Neural cell (in vitro differentiated cells): ENCODE data around the gene DIAPH2. TPM values are rescaled to one million over a fixed set of nuclear protein-coding genes. Genes with fewer than 3 reads are reported as not detected.

Source experiments
- H2AFZ ChIP-seq: fragments of 200-600, 300-800 bp; sonication (generic), shearing (Covaris generic); 2 replicates; pipeline ENCODE4 v1.6.0; 2014; ENCODE audit warnings: low read depth, mild to moderate bottlenecking, antibody characterized with exemption, low read length, moderate library complexity
- H3F3A ChIP-seq: fragments of 200-600 bp; shearing (Covaris generic); 2 replicates; pipeline ENCODE4 v1.6.1; 2016; ENCODE audit warnings: mild to moderate bottlenecking, moderate library complexity, mixed read lengths, antibody characterized with exemption, low read length; ENCODE audit not compliant: insufficient read depth, poor library complexity, severe bottlenecking
- H3K27ac ChIP-seq: fragments of 200-600, 300-800 bp; sonication (generic), shearing (Covaris generic); 2 replicates; pipeline ENCODE4 v1.5.1; 2014; ENCODE audit warnings: mild to moderate bottlenecking, low read length, moderate library complexity
- H3K27me3 ChIP-seq: fragments of 300-800, 200-600 bp; sonication (generic), shearing (Covaris generic); 2 replicates; pipeline ENCODE4 v1.6.0; 2014; ENCODE audit warnings: mild to moderate bottlenecking, low read depth, low read length, moderate library complexity; ENCODE audit not compliant: insufficient read depth
- H3K36me3 ChIP-seq: fragments of 300-800, 200-600 bp; sonication (generic), shearing (Covaris generic); 2 replicates; pipeline ENCODE4 v1.5.1; 2014; ENCODE audit warnings: mild to moderate bottlenecking, antibody characterized with exemption, low read length, moderate library complexity; ENCODE audit not compliant: insufficient read depth
- H3K4me2 ChIP-seq: fragments of 300-800, 200-600 bp; sonication (generic), shearing (Covaris generic); 2 replicates; pipeline ENCODE4 v1.6.0; 2014; ENCODE audit warnings: mild to moderate bottlenecking, low read length
- H3K4me3 ChIP-seq: fragments of 300-800, 200-600 bp; sonication (generic), shearing (Covaris generic); 2 replicates; pipeline ENCODE4 v1.5.1; 2014; ENCODE audit warnings: mild to moderate bottlenecking, low read length, moderate library complexity
- H3K79me2 ChIP-seq: fragments of 200-600 bp; shearing (Covaris generic); replicated peaks from 2 replicates; pipeline ENCODE4 v1.6.0; 2014; ENCODE audit warnings: mild to moderate bottlenecking, low read length, moderate library complexity; ENCODE audit not compliant: insufficient read depth
- H3K9ac ChIP-seq: fragments of 300-800, 200-600 bp; sonication (generic), shearing (Covaris generic); 2 replicates; pipeline ENCODE4 v1.6.1; 2016; ENCODE audit warnings: mild to moderate bottlenecking, low read length, mixed read lengths
- H3K9me2 ChIP-seq: fragments of 200-600 bp; shearing (Covaris generic); 2 replicates; pipeline ENCODE4 v1.6.1; 2016; ENCODE audit warnings: mild to moderate bottlenecking, low read length, mixed read lengths; ENCODE audit not compliant: insufficient read depth
- H3K9me3 ChIP-seq: fragments of 200-600, 300-800 bp; sonication (generic), shearing (Covaris generic); 2 replicates; pipeline ENCODE4 v1.6.1; 2016; ENCODE audit warnings: mild to moderate bottlenecking, mixed run types, low read length, moderate library complexity, mixed read lengths
- H4K20me1 ChIP-seq: fragments of 200-600 bp; shearing (Covaris generic); 2 replicates; pipeline ENCODE4 v1.6.1; 2016; ENCODE audit warnings: mild to moderate bottlenecking, mixed run types; ENCODE audit not compliant: insufficient read depth
- EP300 ChIP-seq: fragments of 450-650 bp; conservative IDR thresholded peaks from 2 replicates; pipeline ENCODE4 v1.6.1; 2014; ENCODE audit warnings: antibody characterized with exemption, mild to moderate bottlenecking, moderate library complexity; ENCODE audit not compliant: poor library complexity, severe bottlenecking
- EZH2 ChIP-seq: fragments of 200-600, 300-800 bp; shearing (Covaris generic), sonication (generic); IDR thresholded peaks from 2 replicates; pipeline ENCODE4 v1.6.1; 2014; ENCODE audit warnings: antibody characterized with exemption, low read length, borderline replicate concordance, mild to moderate bottlenecking; ENCODE audit not compliant: insufficient read depth, poor library complexity, severe bottlenecking
- MXI1 ChIP-seq: fragments of 450-650 bp; conservative IDR thresholded peaks from 2 replicates; pipeline ENCODE4 v1.6.1; 2014; ENCODE audit warnings: antibody characterized with exemption, mild to moderate bottlenecking; ENCODE audit not compliant: poor library complexity, severe bottlenecking
- POLR2AphosphoS5 ChIP-seq: IDR thresholded peaks from 2 replicates; pipeline ENCODE4 v1.6.1; 2012
- RAD21 ChIP-seq: fragments of 450-650 bp; conservative IDR thresholded peaks from 2 replicates; pipeline ENCODE4 v1.6.1; 2014; ENCODE audit warnings: antibody characterized with exemption, mild to moderate bottlenecking, moderate library complexity
- SMC3 ChIP-seq: fragments of 450-650 bp; conservative IDR thresholded peaks from 2 replicates; pipeline ENCODE4 v1.6.1; 2014; ENCODE audit warnings: antibody characterized with exemption, mild to moderate bottlenecking, moderate library complexity; ENCODE audit not compliant: poor library complexity
- TAF1 ChIP-seq: IDR thresholded peaks from 2 replicates; pipeline ENCODE4 v1.6.1; 2012; ENCODE audit warnings: low read depth
- polyA plus RNA-seq: library from polyadenylated mRNA; depleted of rRNA; stranded (reverse); fragments of >200 nt; gene quantifications from 2 replicates; pipeline ENCODE4 v1.2.3, GENCODE V29; 2014
- TF ChIP-seq, protein P1 (sequence below): fragments of 450-650 bp; IDR thresholded peaks from 2 replicates; pipeline ENCODE4 v1.5.1; 2014; ENCODE audit warnings: antibody characterized with exemption, mild to moderate bottlenecking, moderate library complexity; ENCODE audit not compliant: poor library complexity, severe bottlenecking
- TF ChIP-seq, protein P2 (sequence below): IDR thresholded peaks from 2 replicates; pipeline ENCODE4 v1.6.1; 2012; ENCODE audit warnings: borderline replicate concordance

The DIAPH2 gene
- polyA plus RNA-seq, 1 donor from 2014 or later, result 0.07 TPM

DNA sequence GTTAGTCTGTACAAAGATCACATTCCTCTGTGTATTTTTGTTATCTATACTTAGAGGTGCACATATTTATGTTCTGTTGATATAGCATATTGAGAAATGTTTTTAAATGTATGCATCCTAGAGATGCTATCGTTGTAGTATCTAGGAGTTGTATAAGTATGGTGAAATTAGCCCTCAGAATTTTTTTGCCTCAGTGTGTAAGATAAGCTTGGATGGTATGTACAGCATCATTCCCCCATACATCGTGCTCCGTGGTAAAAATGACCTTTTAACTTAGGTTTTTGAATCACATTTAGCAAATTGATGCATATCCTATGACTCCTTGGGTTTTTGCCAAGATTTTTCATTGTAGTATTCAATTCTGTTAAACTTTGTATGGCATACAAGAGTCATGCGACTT, 312.6 kb downstream of the DIAPH2 start:
- TF ChIP-seq POLR2AphosphoS5, result no peak
- no peak for TF ChIP-seq RAD21
- TF ChIP-seq EP300, result no peak
- no peak for TF ChIP-seq TAF1
- TF ChIP-seq, protein P1, sequence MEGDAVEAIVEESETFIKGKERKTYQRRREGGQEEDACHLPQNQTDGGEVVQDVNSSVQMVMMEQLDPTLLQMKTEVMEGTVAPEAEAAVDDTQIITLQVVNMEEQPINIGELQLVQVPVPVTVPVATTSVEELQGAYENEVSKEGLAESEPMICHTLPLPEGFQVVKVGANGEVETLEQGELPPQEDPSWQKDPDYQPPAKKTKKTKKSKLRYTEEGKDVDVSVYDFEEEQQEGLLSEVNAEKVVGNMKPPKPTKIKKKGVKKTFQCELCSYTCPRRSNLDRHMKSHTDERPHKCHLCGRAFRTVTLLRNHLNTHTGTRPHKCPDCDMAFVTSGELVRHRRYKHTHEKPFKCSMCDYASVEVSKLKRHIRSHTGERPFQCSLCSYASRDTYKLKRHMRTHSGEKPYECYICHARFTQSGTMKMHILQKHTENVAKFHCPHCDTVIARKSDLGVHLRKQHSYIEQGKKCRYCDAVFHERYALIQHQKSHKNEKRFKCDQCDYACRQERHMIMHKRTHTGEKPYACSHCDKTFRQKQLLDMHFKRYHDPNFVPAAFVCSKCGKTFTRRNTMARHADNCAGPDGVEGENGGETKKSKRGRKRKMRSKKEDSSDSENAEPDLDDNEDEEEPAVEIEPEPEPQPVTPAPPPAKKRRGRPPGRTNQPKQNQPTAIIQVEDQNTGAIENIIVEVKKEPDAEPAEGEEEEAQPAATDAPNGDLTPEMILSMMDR, result no peak
- TF ChIP-seq, protein P2, sequence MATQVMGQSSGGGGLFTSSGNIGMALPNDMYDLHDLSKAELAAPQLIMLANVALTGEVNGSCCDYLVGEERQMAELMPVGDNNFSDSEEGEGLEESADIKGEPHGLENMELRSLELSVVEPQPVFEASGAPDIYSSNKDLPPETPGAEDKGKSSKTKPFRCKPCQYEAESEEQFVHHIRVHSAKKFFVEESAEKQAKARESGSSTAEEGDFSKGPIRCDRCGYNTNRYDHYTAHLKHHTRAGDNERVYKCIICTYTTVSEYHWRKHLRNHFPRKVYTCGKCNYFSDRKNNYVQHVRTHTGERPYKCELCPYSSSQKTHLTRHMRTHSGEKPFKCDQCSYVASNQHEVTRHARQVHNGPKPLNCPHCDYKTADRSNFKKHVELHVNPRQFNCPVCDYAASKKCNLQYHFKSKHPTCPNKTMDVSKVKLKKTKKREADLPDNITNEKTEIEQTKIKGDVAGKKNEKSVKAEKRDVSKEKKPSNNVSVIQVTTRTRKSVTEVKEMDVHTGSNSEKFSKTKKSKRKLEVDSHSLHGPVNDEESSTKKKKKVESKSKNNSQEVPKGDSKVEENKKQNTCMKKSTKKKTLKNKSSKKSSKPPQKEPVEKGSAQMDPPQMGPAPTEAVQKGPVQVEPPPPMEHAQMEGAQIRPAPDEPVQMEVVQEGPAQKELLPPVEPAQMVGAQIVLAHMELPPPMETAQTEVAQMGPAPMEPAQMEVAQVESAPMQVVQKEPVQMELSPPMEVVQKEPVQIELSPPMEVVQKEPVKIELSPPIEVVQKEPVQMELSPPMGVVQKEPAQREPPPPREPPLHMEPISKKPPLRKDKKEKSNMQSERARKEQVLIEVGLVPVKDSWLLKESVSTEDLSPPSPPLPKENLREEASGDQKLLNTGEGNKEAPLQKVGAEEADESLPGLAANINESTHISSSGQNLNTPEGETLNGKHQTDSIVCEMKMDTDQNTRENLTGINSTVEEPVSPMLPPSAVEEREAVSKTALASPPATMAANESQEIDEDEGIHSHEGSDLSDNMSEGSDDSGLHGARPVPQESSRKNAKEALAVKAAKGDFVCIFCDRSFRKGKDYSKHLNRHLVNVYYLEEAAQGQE, result no peak
- no peak for TF ChIP-seq EZH2
- TF ChIP-seq SMC3, result no peak
- TF ChIP-seq MXI1, result no peak
- no peak overlapping the region for H3K9ac ChIP-seq
- no peaks in the 10 kb centered on the region for H3K9me3 ChIP-seq
- H4K20me1 ChIP-seq, result no peaks in the 10 kb centered on the region
- no peak overlapping the region for H3K4me3 ChIP-seq
- H3K36me3 ChIP-seq, result no peaks in the 10 kb centered on the region
- no peaks in the 10 kb centered on the region for H3K9me2 ChIP-seq
- no peak overlapping the region for H3K27ac ChIP-seq
- H3K79me2 ChIP-seq, result no peaks in the 10 kb centered on the region
- H2AFZ ChIP-seq, result no peak overlapping the region
- no peaks in the 10 kb centered on the region for H3K27me3 ChIP-seq
- no peaks in the 10 kb centered on the region for H3F3A ChIP-seq
- H3K4me2 ChIP-seq, result no peak overlapping the region

DNA sequence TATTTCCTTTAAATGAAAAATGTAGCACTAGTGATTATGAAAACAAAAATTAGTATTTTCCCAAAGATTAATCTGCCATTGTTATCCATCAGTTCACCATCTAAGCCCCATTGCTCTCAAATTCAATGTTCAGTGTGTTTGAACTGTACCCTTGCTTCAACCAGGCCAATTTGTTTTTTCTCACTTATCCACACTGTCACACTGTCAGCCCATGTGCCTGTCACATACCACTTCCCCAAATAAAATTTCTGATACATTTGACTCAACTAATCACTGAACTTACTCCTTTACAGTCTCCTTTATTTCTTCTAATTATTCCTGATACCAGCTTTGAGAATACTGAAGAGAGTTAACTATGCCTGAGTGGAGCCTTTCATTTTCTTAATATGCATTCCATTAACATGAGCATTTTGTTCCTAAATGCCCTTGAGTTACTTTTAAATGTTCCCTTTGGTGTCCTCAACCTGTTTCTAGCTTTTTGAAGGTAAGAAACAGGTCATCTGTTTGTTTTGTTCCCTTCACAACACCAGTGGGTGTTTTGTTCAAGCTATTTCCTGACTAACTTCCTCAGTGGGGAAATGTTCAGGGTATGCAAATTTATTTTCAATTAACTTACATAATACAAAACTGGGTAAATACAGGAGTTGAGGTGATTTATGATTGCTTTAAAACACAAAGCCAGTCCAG, 316.2 kb downstream of the DIAPH2 start:
- Histone ChIP-seq H3K9me3 (no peaks in the 10 kb centered on the region), H4K20me1 (no peaks in the 10 kb centered on the region), H2AFZ (no peak overlapping the region), H3K4me3 (no peak overlapping the region), H3K9ac (no peak overlapping the region), H3K79me2 (no peaks in the 10 kb centered on the region), H3K27ac (no peak overlapping the region), H3K4me2 (no peak overlapping the region), H3K9me2 (no peaks in the 10 kb centered on the region), H3F3A (no peaks in the 10 kb centered on the region), H3K36me3 (no peaks in the 10 kb centered on the region), H3K27me3 (no peaks in the 10 kb centered on the region)
- TF ChIP-seq EZH2 (no peak), TAF1 (no peak), SMC3 (no peak), MXI1 (no peak), EP300 (no peak), RAD21 (no peak)
- TF ChIP-seq, protein P1, result no peak
- TF ChIP-seq, protein P2, result no peak
